Measurements from ENCODE around the gene BCL7C. TPM values are rescaled to one million over a fixed set of nuclear protein-coding genes. Genes with fewer than 3 reads are reported as not detected.
A peak's percentile ranks its signal among the peaks of the same experiment; 100 is the strongest.

BCL7C gene
- total and polyA plus RNA-seq, 2 of the 13 experiments (the other 11 are each of a cell fraction or from before 2014, with no cell fraction given), result 17.7 to 33.8 TPM

DNA sequence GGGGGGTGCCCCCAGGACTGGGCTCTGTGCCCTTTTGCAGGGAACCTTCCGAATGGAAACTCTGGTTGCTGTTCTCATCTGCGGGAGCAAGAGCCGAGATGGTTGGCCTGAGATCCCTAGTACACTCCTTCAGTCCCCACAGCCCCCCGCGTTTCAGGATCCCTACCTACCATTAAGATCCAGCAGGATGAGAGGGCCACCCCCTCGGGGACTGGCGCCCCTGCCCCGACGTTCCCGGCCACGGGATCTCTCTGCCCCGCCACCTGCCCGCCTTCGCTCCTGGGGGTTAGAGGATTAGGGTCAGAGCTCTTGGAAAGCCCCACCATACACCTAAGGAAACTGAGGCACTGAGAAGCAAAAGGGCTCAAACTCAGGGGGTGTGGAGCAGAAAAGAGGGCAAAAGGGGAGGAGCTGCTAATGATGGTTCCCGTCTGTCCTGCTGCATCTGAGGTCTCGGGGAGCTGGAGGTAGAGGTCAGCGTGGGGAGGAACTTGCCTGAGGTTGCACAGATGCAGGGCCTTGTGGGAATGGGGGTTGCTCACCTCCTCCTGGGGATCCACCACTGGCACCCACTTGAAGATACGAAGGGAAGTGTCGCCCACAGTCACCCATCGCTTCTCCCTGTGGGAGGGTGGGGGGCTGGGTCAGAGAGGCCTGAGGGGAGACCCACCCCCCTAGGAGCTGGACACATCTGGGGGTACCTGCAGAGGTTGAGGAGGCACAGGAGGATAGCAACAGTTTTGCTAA is 1.0 kb downstream of the BCL7C start:
- no TSS peak for BruUV-seq (replicated peaks)
- Histone ChIP-seq H2AFZ (ENCODE audit: low read length) (no peak overlapping the region), H3K4me1 (ENCODE audit: insufficient read depth, low read length) (peaks cover 47% of the 10 kb centered on the region), H3K4me2 (ENCODE audit: low read depth, low read length) (peak overlapping the region; percentile 97), H3K27ac (ENCODE audit: extremely low read length, insufficient read depth, low read length) (peak overlapping the region; percentile 65), H3K27me3 (ENCODE audit: control insufficient read depth in 1 of 2, insufficient read depth in 2 of 2, low read length in 2 of 2) (no peaks in the 10 kb centered on the region), H4K20me1 (ENCODE audit: insufficient read depth, low read length) (no peaks in the 10 kb centered on the region), H3K36me3 (replicated peaks in 1 of 2; ENCODE audit: control insufficient read depth in 1 of 2, insufficient read depth in 2 of 2, low read length in 2 of 2) (peaks cover 6 to 9% of the 10 kb centered on the region in 2 experiments; a peak in 4 of 5 replicates), H3K9me3 (ENCODE audit: low read length) (no peaks in the 10 kb centered on the region), H3K9ac (ENCODE audit: insufficient read depth, low read depth, low read length) (peak overlapping the region; percentile 99), H3K79me2 (ENCODE audit: insufficient read depth, low read length) (peaks cover 8% of the 10 kb centered on the region), H3K4me3 (replicated peaks in 1 of 3; ENCODE audit: insufficient read depth in 1 of 3, low read depth in 2 of 3, low read length in 3 of 3) (peak overlapping the region; percentile 72 to 100 (median 84))
- in situ Hi-C loops (cut with HindIII; ENCODE audit: extremely low pct_ligation_motif_present, low pct_unique_long_range_greater_than_20kb) (loop anchor here (10.0 kb wide), 1 partner anchor 48 kb away; no protein-coding TSS in a partner anchor), intact Hi-C loops (cut with micrococcal nuclease; ENCODE audit: unreplicated experiment) (no loop called here)
- CTCF ChIA-PET (ENCODE audit: low intra/inter-chr PET ratio, low total read pairs), result no interaction called here
- DNase-seq (ENCODE audit: low spot score), result no peak
- WGBS (ENCODE audit: low lambda C conversion rate), result 95% methylated on average over 19 of the region's 20 CpGs
- POLR2A ChIA-PET, result interaction anchor here (0.8 to 1.9 kb wide), 5 partner anchors 9 to 145 kb away, joined by 3 to 8 read pairs (median 6); partner anchors contain the start of genes FBXL19 and PHKG2
- no peak for ATAC-seq
- no peak for FAIRE-seq
- TF ChIP-seq TSC22D2 (CRISPR knock-in tag; IDR thresholded peaks at IDR 0.05; ENCODE audit: borderline replicate concordance) (no peak), SAFB2 (CRISPR knock-in tag; IDR thresholded peaks at IDR 0.05; ENCODE audit: borderline replicate concordance, low read depth) (0 out of 2 replicates have a peak, but pooled peaks have one; percentile 9), NKX3-1 (CRISPR knock-in tag; IDR thresholded peaks at IDR 0.05) (no peak), ZC3H13 (CRISPR knock-in tag; IDR thresholded peaks at IDR 0.05) (no peak), ZNF501 (CRISPR knock-in tag; IDR thresholded peaks at IDR 0.05) (peak; percentile 30; the same call in 1 of the 2 replicates), ZNF792 (CRISPR knock-in tag; IDR thresholded peaks at IDR 0.05) (no peak), ZFP36 (IDR thresholded peaks at IDR 0.05; ENCODE audit: borderline replicate concordance, low read depth, low read length, partially characterized antibody) (no peak), EED (CRISPR knock-in tag; IDR thresholded peaks at IDR 0.05) (0 out of 2 replicates have a peak, but pooled peaks have one; percentile 30), EEA1 (CRISPR knock-in tag; IDR thresholded peaks at IDR 0.05; ENCODE audit: borderline replicate concordance) (no peak)
- TF ChIP-seq, protein P1, sequence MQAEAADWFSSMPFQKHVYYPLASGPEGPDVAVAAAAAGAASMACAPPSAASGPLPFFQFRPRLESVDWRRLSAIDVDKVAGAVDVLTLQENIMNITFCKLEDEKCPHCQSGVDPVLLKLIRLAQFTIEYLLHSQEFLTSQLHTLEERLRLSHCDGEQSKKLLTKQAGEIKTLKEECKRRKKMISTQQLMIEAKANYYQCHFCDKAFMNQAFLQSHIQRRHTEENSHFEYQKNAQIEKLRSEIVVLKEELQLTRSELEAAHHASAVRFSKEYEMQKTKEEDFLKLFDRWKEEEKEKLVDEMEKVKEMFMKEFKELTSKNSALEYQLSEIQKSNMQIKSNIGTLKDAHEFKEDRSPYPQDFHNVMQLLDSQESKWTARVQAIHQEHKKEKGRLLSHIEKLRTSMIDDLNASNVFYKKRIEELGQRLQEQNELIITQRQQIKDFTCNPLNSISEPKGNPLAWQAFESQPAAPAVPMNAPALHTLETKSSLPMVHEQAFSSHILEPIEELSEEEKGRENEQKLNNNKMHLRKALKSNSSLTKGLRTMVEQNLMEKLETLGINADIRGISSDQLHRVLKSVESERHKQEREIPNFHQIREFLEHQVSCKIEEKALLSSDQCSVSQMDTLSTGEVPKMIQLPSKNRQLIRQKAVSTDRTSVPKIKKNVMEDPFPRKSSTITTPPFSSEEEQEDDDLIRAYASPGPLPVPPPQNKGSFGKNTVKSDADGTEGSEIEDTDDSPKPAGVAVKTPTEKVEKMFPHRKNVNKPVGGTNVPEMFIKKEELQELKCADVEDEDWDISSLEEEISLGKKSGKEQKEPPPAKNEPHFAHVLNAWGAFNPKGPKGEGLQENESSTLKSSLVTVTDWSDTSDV (CRISPR knock-in tag; IDR thresholded peaks at IDR 0.05), result 0 out of 2 replicates have a peak, but pooled peaks have one; percentile 50
- TF ChIP-seq, protein P2, sequence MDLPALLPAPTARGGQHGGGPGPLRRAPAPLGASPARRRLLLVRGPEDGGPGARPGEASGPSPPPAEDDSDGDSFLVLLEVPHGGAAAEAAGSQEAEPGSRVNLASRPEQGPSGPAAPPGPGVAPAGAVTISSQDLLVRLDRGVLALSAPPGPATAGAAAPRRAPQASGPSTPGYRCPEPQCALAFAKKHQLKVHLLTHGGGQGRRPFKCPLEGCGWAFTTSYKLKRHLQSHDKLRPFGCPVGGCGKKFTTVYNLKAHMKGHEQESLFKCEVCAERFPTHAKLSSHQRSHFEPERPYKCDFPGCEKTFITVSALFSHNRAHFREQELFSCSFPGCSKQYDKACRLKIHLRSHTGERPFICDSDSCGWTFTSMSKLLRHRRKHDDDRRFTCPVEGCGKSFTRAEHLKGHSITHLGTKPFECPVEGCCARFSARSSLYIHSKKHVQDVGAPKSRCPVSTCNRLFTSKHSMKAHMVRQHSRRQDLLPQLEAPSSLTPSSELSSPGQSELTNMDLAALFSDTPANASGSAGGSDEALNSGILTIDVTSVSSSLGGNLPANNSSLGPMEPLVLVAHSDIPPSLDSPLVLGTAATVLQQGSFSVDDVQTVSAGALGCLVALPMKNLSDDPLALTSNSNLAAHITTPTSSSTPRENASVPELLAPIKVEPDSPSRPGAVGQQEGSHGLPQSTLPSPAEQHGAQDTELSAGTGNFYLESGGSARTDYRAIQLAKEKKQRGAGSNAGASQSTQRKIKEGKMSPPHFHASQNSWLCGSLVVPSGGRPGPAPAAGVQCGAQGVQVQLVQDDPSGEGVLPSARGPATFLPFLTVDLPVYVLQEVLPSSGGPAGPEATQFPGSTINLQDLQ (CRISPR knock-in tag; IDR thresholded peaks at IDR 0.05), result peak; percentile 65; the same call in 1 of the 2 replicates
- TF ChIP-seq, protein P3, sequence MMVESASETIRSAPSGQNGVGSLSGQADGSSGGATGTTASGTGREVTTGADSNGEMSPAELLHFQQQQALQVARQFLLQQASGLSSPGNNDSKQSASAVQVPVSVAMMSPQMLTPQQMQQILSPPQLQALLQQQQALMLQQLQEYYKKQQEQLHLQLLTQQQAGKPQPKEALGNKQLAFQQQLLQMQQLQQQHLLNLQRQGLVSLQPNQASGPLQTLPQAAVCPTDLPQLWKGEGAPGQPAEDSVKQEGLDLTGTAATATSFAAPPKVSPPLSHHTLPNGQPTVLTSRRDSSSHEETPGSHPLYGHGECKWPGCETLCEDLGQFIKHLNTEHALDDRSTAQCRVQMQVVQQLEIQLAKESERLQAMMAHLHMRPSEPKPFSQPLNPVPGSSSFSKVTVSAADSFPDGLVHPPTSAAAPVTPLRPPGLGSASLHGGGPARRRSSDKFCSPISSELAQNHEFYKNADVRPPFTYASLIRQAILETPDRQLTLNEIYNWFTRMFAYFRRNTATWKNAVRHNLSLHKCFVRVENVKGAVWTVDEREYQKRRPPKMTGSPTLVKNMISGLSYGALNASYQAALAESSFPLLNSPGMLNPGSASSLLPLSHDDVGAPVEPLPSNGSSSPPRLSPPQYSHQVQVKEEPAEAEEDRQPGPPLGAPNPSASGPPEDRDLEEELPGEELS (CRISPR knock-in tag; IDR thresholded peaks at IDR 0.05), result no peak
- TF ChIP-seq, protein P4, sequence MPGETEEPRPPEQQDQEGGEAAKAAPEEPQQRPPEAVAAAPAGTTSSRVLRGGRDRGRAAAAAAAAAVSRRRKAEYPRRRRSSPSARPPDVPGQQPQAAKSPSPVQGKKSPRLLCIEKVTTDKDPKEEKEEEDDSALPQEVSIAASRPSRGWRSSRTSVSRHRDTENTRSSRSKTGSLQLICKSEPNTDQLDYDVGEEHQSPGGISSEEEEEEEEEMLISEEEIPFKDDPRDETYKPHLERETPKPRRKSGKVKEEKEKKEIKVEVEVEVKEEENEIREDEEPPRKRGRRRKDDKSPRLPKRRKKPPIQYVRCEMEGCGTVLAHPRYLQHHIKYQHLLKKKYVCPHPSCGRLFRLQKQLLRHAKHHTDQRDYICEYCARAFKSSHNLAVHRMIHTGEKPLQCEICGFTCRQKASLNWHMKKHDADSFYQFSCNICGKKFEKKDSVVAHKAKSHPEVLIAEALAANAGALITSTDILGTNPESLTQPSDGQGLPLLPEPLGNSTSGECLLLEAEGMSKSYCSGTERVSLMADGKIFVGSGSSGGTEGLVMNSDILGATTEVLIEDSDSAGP (CRISPR knock-in tag; IDR thresholded peaks at IDR 0.05; ENCODE audit: borderline replicate concordance), result 0 out of 2 replicates have a peak, but pooled peaks have one; percentile 15

All from HepG2 (cell line).